GM21528 (cell line): ENCODE data around the gene SLC25A29.
"Not testable (repeated sequence)": the region's sequence is repeated elsewhere in the genome, so short reads cannot be mapped to it uniquely, and the experiment has no call there.

Experiments
- ATAC-seq: cut with Tn5 transposase; IDR thresholded peaks from one replicate; pipeline ENCODE4 v1.9.1; 2021; ENCODE audit warnings: mild to moderate bottlenecking, moderate library complexity; ENCODE audit not compliant: unreplicated experiment, low FRiP score

SLC25A29 gene

DNA sequence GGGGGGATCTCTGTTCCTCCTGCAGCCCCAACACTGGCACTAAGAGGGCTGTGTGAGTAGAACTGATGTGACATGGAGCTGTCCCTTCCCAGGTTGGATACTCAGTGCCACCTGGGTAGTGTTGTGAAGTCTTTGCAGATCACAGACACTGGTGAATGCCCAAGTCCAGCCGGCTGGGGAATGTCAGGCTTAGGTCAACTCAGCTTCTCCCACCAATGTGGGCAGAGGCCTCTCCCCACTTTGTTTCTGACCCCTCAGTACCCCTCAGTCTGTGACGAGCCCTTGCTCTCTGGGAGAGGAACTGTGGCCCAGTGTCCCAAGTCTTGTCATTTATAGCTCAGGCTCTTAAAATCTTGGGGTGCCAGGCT is 11.3 kb downstream of the SLC25A29 start:
- ATAC-seq, result no peak

DNA sequence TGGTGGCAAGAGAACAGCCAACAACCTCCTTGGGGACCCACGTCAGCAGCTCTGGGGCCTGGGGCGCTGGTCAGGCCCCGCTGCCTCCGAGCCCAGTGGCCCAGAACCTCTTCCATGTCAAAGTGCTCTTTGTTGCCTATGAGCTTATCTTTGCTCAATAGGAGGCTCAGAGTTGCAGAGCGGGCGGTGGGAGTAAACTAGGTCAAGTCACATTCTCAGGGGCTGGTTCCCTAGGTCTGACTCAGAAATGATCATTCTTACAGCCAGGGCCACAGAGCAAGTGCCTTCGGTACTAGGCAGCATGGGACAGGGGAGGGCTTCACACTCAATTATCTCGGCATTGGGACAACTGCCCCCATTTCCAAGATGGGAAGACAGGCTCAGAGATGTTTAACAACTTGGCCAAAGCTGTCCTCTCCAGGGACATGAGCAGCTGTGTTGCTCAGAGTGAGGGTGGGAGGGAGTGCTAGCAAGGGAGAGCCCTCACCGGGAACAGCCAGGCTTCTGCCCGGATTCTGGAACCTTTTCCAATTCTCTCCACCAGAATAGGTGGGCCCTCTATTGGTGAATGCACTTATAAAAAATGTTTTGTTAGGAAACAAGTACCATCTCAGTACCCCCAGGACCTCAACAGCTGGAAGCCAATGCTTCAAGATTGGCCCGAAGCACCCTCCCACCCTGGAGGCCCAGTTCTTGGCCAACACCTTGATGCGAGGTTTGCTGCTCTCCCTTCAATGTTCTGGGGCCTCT is 11.9 kb downstream of the SLC25A29 start:
- ATAC-seq, result no peak

DNA sequence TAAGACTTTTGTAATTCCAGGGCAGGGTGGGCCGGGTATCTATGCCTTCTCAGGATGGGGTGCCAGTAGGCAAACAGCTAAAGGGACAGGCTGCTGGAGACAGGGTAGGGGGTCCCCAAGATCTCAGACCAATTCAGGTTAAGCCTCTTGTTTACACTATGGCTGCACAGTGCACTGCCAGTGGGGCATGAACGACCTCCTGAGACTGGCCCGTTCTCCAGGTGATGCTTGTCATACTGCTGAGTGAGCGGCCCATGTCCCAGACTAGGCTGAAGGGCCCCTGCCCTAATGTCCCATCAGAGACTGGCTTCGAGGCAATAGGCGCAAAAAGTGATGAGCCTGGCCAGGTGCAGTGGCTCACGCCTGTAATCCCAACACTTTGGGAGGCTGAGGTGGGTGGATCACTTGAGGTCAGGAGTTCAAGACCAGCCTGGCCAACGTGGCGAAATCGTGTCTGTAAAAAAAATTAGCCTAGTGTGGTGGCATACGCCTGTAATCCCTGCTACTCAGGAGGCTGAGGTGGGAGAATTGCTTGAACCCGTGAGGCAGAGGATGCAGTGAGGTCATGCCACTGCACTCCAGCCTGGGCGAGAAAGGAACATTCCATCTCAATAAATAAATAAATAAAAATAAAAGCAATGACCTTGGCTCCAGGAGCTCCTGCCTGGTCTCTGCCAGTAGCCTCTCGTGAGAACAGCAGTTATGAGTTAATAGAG is 12.6 kb downstream of the SLC25A29 start:
- ATAC-seq, result no peak

DNA sequence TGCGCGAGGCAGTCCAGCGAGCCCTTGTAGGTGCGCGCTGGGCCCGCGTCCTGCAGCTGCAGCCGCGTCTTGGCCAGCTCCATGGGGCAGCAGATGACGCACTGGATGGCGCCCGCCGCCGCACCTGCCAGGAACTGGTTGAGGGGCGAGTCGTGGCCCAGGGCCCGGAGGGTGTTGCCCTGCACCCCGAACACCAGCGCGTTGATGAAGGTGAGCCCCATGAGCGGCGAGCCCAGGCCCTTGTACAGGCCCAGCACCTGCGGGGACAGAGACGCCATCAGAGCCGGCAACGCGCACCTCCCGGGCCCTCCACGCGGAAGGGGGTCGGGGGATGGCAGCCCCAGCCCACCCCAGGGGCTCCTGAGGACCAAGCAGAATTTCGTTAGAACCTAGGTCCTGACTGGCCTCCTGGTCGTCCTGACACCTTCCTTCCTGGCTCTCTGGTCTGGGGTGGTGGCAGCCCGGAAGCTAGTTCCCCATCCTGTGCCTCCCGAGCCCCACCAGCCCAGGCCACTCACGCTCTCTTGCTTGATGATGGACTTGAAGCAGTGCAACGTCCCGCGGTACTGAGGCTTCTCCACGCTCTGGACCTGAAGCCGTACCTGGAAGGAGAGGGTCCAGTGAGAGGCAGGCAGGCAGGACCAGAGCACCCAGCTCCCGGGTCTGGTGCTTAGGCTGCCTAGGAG is 13.3 kb downstream of the SLC25A29 start:
- ATAC-seq, result no peak

DNA sequence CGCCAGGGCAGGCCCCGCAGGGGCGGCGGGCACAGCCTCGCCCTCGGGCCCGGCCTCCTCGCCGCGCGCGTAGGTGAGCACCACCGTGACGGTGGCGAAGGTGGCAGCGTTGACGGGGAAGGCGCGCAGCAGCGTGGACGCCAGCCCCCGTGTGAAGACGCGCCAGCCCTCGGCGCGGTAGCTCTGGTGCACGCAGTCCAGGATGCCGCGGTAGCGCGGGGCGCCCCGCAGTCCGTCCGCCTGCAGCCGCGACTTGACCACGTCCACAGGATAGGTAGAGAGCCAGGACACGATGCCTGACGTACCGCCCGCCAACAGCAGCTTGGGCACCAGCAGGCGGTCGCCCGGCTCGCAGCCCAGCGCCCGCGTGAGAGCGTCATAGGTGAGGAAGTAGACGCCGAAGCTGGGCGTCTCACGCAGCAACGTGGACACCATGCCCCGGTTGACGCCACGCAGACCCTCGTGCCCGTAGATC is 13.9 kb downstream of the SLC25A29 start:
- ATAC-seq, result no peak

DNA sequence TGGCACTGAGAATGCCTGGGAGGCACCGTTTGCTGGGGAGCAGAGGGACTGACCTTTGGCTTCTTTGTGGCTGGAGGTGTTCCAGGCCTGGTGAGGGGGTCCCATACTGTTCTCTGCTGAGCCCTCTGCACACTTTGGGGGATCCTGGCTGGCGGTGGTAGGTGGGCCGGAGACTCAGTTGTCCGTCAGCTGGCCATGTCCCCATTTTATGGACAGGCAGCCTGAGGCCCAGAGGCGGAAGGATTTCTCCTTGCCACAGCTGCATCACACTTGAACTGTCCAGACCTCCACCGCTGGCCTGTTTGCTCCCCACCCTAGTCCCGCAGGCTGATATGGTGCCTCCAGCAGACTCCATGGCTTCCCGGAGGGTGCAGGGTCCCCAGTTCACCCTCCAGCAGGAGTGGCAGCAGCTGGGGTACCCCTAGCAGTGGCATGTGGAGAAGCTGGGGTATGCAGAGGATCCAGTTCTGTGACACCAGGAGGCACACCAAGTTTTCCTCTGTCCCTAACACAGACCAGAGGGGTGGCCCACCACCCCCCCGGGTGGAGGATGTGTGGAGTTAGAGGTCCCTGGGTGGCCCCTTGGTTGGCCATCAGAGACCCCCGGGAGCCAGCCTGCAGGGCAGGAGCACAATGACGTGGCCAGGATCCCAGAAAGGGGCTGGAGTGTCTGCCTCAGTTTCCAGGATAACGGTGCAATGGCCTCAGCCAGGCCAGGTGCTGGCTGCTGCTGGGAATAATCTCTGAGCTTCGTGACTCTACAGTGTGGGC is 14.8 kb downstream of the SLC25A29 start:
- no peak for ATAC-seq

DNA sequence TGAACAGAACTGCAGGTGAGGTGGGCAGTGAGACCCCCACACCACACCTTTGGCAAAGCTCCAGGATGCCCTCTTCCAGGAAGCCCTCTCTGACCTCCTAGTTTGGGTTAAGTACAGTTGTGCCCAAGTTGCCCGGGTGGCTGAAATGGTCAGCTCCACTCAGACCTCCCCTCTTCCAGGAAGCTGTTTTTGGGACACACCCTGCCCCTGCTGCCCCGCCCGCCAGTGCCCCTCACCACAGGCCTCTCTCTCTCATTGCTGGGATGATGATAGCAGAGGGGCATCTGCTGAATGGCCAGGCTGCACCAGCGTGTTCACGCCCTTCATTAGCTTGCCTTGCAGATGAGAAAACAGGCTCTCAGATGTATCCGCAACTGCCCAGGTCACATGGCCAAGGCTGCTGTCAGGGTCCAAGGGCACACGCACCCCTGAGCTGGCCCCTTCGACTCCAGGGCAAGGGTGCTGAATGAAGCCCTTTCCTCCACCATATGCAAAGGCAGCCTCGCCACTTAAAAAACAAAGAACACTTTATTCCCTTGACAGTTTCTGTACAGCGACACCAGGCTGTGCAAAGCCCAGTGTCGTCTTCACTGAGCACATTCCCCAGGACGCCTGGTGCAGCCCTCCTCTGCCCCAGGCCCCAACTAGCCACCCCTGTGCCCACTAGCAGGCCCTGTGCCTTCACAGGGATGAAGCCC is 15.5 kb downstream of the SLC25A29 start:
- no peak for ATAC-seq

DNA sequence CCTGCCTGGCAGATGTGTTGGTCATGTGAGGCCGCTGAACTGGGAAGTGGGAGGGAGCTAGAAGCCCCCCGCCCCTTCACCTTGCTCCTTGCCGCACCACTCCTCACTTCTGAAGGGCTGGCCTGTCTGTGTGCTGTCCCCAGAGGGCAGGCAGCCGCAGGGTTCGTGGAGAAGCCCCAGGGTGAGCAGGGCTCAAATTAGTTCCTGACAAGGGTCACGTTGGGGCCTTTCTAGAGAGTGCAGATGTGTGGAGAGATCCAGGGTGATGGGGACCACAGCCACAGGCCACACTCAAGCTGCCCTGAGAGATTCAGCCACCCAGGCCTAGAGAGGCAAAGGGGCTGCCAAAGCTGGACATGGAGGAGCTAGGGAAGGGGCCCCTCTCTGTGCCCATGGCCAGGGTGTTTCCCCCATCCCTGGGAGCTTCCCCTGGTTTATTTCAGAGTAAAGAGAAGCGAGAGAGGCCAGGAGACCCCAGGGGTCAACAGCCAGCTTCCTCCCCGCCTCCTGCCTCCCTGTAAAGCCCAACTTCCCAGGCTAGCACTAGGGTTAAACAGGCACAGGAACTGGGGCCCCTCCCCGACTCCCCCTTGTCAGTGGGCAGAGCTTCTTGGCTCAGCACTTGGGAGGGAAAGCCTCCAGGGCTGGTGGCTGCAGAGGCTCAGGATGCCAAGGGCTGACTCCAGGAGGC is 16.2 kb downstream of the SLC25A29 start:
- ATAC-seq, result no peak

DNA sequence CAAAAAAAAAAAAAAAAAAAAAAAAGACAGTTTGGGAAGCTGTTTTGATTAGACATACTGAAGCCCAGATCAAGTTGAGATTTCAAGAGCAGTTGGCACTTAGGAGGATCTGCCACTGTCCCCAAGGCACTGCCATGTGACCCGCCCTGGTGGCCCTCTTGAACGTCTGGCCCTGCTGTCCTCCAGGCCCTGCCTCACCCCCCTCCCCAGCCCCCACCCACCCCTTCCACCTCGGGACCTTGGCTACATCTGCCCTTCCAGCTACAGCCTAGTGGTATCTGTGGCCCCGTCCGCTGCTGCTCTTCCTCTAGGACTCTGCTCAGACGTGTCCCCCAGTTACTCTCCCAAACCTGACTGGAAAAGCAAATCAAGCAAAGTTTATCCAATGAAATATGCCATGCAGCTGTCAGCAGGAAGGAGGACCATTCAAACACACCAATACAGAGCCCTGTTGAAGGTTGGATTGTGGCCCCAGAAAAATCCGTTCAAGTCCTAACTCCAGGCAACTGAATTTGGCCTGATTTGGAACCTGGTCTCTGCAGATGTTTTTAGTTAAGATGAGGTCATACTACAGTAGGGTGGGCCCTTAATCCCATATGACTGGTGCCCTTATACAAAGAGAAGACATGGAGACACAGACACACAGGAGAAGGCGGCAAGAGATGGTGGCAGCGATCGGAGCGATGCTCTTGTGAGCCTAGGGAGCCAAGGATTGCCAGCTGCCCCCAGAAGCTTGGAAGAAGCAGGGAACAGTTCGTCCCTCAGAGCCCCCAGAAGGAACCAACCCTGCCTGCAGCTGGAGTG is 17.7 kb downstream of the SLC25A29 start:
- ATAC-seq, result no peak

DNA sequence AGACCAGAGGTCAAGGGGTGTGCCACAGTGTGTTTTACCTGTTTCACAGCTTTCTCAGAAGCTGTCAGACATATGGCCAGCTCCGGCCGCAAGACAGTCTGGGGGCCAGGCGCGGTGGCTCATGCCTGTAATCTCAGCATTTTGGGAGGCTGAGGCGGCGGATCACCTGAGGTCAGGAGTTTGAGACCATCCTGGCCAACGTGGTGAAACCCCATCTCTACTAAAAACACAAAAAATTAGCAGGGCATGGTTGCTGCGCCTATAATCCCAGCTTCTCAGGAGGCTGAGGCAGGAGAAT is 18.3 kb downstream of the SLC25A29 start:
- not testable (repeated sequence) for ATAC-seq

DNA sequence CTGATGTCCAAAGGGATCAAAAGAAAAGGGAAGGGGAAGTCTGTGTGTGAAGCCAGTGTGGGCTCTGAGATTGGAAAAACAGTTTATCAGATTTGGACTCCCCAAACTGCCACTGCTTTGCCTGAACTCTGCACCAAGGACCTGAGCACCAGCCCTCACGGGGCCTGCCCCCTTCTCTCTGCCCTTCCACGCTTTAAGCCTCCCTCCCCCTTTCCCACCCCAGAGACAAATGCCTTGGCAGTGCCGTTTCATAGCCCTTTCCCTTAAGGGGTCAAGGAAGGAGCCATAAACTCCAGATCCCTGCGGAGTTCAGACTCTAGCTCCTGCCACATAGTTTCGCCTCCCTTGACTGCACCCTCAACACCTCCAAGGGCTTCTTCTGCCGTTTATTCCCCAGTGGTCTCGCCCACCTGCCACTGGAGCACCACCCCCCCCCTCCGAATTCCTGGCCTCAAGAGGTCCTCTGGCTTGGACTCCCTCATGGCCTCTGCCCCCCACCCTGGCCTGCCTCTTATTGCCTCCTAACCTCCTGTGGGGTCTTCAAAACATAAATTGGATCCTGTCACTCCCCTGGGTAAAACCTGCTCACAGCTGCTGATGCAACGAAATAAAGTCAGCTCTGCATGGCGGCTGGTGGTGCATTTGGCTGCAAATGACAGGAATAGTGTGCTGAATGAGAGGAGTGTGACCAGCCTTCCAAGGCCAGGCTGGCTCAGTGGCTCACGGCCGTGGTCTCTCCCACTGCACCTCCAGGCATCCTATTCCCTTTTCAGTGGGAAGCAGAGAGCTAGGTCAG is 18.8 kb downstream of the SLC25A29 start:
- no peak for ATAC-seq

DNA sequence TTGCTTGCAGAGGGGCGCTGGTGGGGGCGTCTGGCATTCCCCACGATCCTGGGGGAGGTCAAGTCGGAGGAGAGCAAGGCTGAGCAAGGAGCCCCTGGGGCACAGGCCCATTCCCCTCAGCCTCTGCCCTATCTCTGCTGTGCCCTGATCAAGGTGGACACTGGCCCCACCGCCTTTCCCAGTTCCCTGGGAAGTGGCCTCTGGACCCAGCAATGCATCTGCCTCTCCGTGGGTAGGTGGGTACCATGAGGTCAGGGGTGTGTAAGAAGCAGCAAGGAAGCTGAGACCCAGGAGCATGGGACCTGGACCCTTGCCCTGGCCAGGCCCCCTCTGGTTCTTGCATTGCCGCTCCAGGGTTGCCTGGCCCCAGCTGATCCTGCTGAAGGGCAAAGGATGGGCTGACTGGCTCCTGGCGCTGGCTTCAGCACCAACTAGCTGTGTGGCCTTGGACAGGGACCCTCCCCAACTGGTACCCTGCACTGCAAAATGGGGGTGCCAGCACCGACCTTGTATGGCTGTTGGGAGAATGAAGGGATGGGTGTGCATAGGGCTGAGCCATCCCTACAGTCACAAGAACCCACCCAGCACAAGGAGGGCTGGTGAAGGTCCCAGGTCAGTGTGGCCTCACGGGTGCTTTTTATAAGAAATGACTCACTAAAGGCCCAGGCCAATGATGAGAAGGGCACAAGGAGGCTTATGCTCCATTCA is 19.6 kb downstream of the SLC25A29 start:
- no peak for ATAC-seq

DNA sequence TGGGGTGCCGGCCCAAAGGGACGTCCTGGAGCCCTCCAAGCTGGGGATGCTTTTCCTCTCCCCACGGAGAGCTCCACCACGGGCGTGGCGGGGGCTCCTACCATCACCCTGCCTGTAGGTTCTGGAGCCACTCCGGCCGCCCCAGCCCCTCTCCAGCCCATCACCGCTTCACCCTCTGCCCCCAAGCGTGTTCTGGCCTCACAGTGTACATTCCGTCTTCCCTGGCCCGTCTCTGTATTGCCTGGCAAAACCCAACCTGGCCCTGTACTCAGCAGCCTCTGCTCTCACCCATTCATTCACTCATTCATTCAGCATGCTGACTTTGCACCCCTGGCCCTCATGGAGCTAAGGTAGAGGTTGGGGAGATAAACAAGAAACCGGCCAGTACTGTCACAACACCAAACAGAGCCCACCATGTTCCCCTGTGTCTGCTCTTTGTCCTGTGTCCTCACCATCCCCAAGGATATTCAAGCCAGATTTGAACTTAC is 20.3 kb downstream of the SLC25A29 start:
- no peak for ATAC-seq

DNA sequence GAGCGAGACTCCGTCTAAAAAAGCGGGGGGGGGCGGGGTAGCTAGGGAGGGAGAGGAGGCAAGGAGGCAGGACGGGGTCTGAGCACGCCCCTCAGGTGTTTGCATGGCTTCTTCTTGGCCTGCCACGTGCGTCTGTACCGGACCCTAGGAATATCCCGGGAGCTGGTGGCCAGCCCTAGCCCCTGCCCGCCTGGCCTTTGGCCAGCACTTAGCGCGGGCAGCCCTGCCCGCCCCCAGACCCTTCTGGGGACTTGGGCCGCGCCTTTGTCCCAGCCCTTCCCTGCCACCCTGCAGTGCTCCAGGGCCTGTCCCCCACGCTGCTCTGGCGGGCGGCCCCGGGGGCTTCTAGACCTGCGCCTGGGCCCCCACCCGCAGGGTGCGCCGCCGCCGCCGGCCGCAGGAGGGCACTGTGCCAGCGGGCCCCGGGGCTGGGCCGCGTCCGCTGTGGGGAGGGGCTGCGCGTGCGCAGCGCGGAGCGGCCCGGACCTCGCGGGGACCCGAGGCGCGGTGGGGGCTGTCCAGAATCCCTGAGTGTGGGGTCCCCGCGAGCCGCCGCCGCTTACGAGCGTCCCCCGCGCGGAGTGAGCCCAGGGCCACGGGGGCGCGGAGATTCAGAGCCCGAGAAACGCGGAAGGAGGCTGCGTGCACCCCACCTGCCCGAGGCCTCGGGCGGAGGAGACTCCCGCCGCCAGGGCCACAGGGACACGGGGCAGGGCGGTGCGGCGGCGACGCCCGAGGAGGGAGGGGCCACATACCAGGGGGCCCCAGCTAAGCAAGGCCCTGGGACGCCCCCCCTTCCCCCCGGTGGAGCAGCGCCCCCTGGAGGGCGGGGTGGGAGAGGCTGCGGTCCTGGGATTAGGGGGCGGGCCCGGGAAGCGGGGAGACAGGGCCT is 21.0 kb downstream of the SLC25A29 start:
- peak; percentile 89 for ATAC-seq

DNA sequence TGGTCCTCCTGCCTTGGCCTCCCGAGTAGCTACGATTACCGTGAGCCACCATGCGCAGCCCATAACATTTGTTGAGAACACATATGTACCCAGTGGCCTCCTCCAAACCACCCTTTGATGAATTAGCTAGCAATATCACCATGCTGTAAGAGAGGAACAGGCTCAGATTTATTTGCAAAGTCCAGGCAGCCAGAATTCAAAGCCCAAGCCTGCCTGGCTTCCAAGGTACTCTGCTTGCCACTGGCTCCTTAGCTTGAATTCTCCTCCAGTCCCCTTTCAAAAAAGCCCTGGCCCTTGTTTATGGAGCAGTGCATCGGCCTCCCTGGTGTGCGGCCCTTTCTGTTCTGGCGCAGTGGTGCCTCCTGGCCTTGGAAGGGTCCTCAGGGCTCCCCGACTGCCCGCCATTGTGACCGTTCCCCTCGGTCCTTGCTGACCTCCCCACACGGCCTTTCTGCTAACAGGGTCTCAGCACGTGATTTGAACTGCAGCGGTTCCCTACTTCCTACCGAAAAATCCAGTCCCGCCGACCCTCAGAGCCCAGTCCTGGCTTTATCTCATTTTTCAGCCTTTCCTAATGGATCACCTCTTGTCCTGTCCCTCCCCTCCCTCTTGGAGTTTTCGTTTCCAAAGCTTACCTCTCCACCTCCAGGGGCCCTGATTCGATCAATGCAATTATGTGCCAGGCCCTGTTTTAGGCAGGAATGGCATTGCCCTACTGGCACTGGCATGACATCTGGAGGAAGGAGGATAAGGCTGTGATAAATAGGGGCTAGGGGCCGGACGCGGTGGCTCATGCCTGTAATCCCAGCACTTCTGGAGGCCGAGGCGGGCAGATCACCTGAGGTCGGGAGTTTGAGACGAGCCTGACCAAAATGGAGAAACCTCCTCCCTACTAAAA is 22.0 kb downstream of the SLC25A29 start:
- ATAC-seq, result no peak
